ENCODE measurements around the gene VSIR. TPM values are rescaled to one million over a fixed set of nuclear protein-coding genes. Genes with fewer than 3 reads are reported as not detected.

The VSIR gene
- total RNA-seq, 1 donor from 2014 or later: not detected

- Histone ChIP-seq H3K4me3 (no peak overlapping the region), H4K20me1 (ENCODE audit: low read depth) (no peaks in the 10 kb centered on the region), H3K27me3 (no peaks in the 10 kb centered on the region), H3K79me2 (ENCODE audit: low read depth) (no peaks in the 10 kb centered on the region), H2AFZ (replicated peaks) (no peak overlapping the region), H3K9ac (no peak overlapping the region), H3F3A (ENCODE audit: low read depth) (no peaks in the 10 kb centered on the region), H3K36me3 (no peaks in the 10 kb centered on the region), H3K4me2 (no peak overlapping the region), H3K4me1 (no peaks in the 10 kb centered on the region), H3K9me3 (ENCODE audit: low read depth) (no peaks in the 10 kb centered on the region), H3K27ac (no peak overlapping the region)
- Mint-ChIP-seq H3K27me3 (ENCODE audit: insufficient read depth, low read depth) (peaks cover 9% of the 10 kb centered on the region), H3K4me3 (no peak overlapping the region), H3K9me3 (no peaks in the 10 kb centered on the region), H3K36me3 (no peaks in the 10 kb centered on the region), H3K27ac (no peak overlapping the region), H3K4me1 (peaks cover 7% of the 10 kb centered on the region)
- DNase-seq (ENCODE audit: low spot score): no peak
- TF ChIP-seq, protein P1, sequence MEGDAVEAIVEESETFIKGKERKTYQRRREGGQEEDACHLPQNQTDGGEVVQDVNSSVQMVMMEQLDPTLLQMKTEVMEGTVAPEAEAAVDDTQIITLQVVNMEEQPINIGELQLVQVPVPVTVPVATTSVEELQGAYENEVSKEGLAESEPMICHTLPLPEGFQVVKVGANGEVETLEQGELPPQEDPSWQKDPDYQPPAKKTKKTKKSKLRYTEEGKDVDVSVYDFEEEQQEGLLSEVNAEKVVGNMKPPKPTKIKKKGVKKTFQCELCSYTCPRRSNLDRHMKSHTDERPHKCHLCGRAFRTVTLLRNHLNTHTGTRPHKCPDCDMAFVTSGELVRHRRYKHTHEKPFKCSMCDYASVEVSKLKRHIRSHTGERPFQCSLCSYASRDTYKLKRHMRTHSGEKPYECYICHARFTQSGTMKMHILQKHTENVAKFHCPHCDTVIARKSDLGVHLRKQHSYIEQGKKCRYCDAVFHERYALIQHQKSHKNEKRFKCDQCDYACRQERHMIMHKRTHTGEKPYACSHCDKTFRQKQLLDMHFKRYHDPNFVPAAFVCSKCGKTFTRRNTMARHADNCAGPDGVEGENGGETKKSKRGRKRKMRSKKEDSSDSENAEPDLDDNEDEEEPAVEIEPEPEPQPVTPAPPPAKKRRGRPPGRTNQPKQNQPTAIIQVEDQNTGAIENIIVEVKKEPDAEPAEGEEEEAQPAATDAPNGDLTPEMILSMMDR (IDR thresholded peaks at IDR 0.05): no peak
- TF ChIP-seq EZH2 (IDR thresholded peaks at IDR 0.05) (no peak), EZH2phosphoT487 (IDR thresholded peaks at IDR 0.05) (no peak)
Measured at GRCh38 chr10:71784679-71785272, 11.5 kb upstream of the VSIR start.

GRCh38 chr10:71783917-71784678, 10.8 kb upstream of the VSIR start:
- H3K27ac ChIP-seq: no peak overlapping the region
- no peak overlapping the region for H2AFZ ChIP-seq (replicated peaks)
- no peaks in the 10 kb centered on the region for H3F3A ChIP-seq (ENCODE audit: low read depth)
- no peaks in the 10 kb centered on the region for H4K20me1 ChIP-seq (ENCODE audit: low read depth)
- Mint-ChIP-seq H3K4me1 (peaks cover 7% of the 10 kb centered on the region), H3K4me3 (no peak overlapping the region), H3K27me3 (ENCODE audit: insufficient read depth, low read depth) (peaks cover 6% of the 10 kb centered on the region), H3K36me3 (no peaks in the 10 kb centered on the region), H3K27ac (no peak overlapping the region), H3K9me3 (no peaks in the 10 kb centered on the region)
- no peak overlapping the region for H3K4me2 ChIP-seq
- no peaks in the 10 kb centered on the region for H3K4me1 ChIP-seq
- no peaks in the 10 kb centered on the region for H3K27me3 ChIP-seq
- H3K79me2 ChIP-seq (ENCODE audit: low read depth): no peaks in the 10 kb centered on the region
- TF ChIP-seq EZH2phosphoT487 (IDR thresholded peaks at IDR 0.05) (no peak), EZH2 (IDR thresholded peaks at IDR 0.05) (no peak)
- TF ChIP-seq, protein P1 (IDR thresholded peaks at IDR 0.05): no peak
- H3K4me3 ChIP-seq: no peak overlapping the region
- no peak overlapping the region for H3K9ac ChIP-seq
- no peaks in the 10 kb centered on the region for H3K9me3 ChIP-seq (ENCODE audit: low read depth)
- DNase-seq (ENCODE audit: low spot score): no peak
- H3K36me3 ChIP-seq: no peaks in the 10 kb centered on the region

DNA sequence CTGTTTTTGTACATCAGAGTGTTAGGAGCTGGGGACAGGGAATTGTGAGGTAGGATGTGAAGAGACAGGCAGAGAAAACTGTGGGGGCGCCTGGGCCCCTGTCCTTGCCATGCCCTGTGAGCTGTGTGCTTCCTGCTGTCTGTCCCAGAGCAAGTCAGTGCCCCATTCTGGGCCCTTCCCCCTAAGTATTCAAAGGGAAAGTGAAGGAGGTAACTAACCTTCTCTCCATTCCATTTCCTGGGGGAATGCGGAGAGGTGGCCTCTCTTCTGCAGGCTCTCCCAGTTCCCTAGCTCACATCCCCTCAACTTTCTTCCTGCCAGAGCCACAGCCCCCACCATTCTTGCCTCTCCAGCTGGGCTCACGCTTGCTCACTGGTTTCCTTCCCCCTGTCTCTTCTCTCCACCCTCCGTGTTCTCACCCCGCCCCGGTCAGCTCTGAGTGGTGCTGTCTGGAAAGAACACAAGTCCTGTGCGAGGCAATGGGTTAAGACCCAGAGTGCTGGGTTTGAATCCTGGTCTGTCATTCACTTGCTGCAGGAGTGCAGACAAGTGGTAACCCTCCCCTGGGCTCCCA, 9.7 kb upstream of the VSIR start:
- Histone ChIP-seq H3K4me1 (no peaks in the 10 kb centered on the region), H3K27ac (no peak overlapping the region), H3F3A (ENCODE audit: low read depth) (no peaks in the 10 kb centered on the region), H3K4me2 (no peak overlapping the region), H3K9me3 (ENCODE audit: low read depth) (no peaks in the 10 kb centered on the region), H3K79me2 (ENCODE audit: low read depth) (no peaks in the 10 kb centered on the region), H3K4me3 (no peak overlapping the region), H2AFZ (replicated peaks) (no peak overlapping the region), H4K20me1 (ENCODE audit: low read depth) (no peaks in the 10 kb centered on the region), H3K36me3 (no peaks in the 10 kb centered on the region), H3K27me3 (no peaks in the 10 kb centered on the region), H3K9ac (no peak overlapping the region)
- Mint-ChIP-seq H3K27me3 (ENCODE audit: insufficient read depth, low read depth) (peaks cover 7% of the 10 kb centered on the region), H3K9me3 (no peaks in the 10 kb centered on the region), H3K36me3 (no peaks in the 10 kb centered on the region), H3K4me1 (peaks cover 7% of the 10 kb centered on the region), H3K4me3 (no peak overlapping the region), H3K27ac (peak overlapping the region; percentile 15)
- TF ChIP-seq EZH2phosphoT487 (IDR thresholded peaks at IDR 0.05) (no peak), EZH2 (IDR thresholded peaks at IDR 0.05) (no peak)
- TF ChIP-seq, protein P1 (IDR thresholded peaks at IDR 0.05): no peak
- DNase-seq (ENCODE audit: low spot score): no peak

Data from neural progenitor cell (in vitro differentiated cells).